Left lung (tissue), 10 donors: ENCODE data around the gene STK24. TPM values are rescaled to one million over a fixed set of nuclear protein-coding genes. Genes with fewer than 3 reads are reported as not detected.
"Not testable (repeated sequence)": the region's sequence is repeated elsewhere in the genome, so short reads cannot be mapped to it uniquely, and the experiment has no call there.

Experiments used
- ATAC-seq: fragments of 200-7000 bp; cut with Tn5 transposase; one replicate; pipeline ENCODE4 v1.9.1; 2020; ENCODE audit warnings: moderate library complexity
- DNase-seq, 4 donors: peaks; one replicate each; pipeline ENCODE4 v3.0.0-alpha.2; 2013 to 2020
- H3K27ac ChIP-seq, 2 donors: fragments of 200-600 bp; sonication (generic) in 1 of 2; one replicate each; pipeline versions ENCODE4 v1.5.0 to v1.8.0; 2020 to 2021
- H3K27me3 ChIP-seq, 2 donors: fragments of 200-600 bp; sonication (generic) in 1 of 2; one replicate each; pipeline versions ENCODE4 v1.5.0 to v1.8.0; 2020 to 2021
- H3K36me3 ChIP-seq, 2 donors: fragments of 200-600 bp; sonication (generic) in 1 of 2; one replicate each; pipeline versions ENCODE4 v1.5.0 to v1.8.0; 2020 to 2021
- H3K4me1 ChIP-seq, 2 donors: fragments of 200-600 bp; one replicate each; pipeline ENCODE4 v1.8.0; 2021
- H3K4me3 ChIP-seq, 2 donors: fragments of 200-600 bp; sonication (generic) in 1 of 2; one replicate each; pipeline versions ENCODE4 v1.5.0 to v1.8.0; 2020 to 2021; ENCODE audit warnings: mild to moderate bottlenecking in 1 of 2
- H3K9me3 ChIP-seq, 2 donors: fragments of 200-600 bp; sonication (generic) in 1 of 2; one replicate each; pipeline versions ENCODE4 v1.5.0 to v1.8.0; 2020 to 2021
- CTCF ChIP-seq, 2 donors: fragments of 200-600 bp; sonication (generic) in 1 of 2; IDR thresholded peaks; one replicate each; pipeline versions ENCODE4 v1.5.0 to v1.8.0; 2021; ENCODE audit warnings: antibody characterized with exemption in 2 of 2
- intact Hi-C, 2 donors: fragments of 100-400 bp; cut with DNase I; formaldehyde crosslinking; loops; one replicate each; pipeline versions ENCODE4 v1.11.2 to v1.14.2; 2022
- polyA plus RNA-seq, 6 donors: library from polyadenylated mRNA; unstranded; fragments of 120-200 nt; gene quantifications; one replicate each; pipeline ENCODE4 v1.2.1, GENCODE V29; 2013; ENCODE audit not compliant: insufficient read length in 6 of 6
- total RNA-seq, 2 donors: library from RNA; stranded (reverse); fragmentation: NEBNext Ultra II Directional; extraction: Animal tissue kit (Norgen Biotek cat#: 25700); gene quantifications; one replicate each; pipeline ENCODE4 v1.2.1, GENCODE V29; 2021
- donor health status: DM: no; HTN: yes; CAD: no.
- donor health status: DM: no; HTN: no; CAD: no.

Gene STK24
- total and polyA plus RNA-seq, 8 donors, result 65.6 to 84.0 (median 75.0) TPM

- Histone ChIP-seq H3K9me3 (no peaks in the 10 kb centered on the region), H3K4me3 (no peak overlapping the region), H3K36me3 (no peaks in the 10 kb centered on the region), H3K27ac (no peak overlapping the region), H3K4me1 (no peaks in the 10 kb centered on the region), H3K27me3 (no peaks in the 10 kb centered on the region)
- intact Hi-C loops, result no loop called here
- DNase-seq (no peak), ATAC-seq (no peak)
- TF ChIP-seq CTCF (IDR thresholded peaks at IDR 0.05), result no peak
Observed at GRCh38 chr13:98619556-98619955, 42.6 kb upstream of the STK24 start.

- H3K27ac ChIP-seq, DNase-seq, ATAC-seq, intact Hi-C loops, H3K27me3 ChIP-seq, H3K9me3 ChIP-seq, H3K36me3 ChIP-seq, H3K4me3 ChIP-seq, H3K4me1 ChIP-seq: not testable (repeated sequence)
Observed at GRCh38 chr13:98615595-98615994, 38.7 kb upstream of the STK24 start.

- no peak for TF ChIP-seq CTCF (IDR thresholded peaks at IDR 0.05)
- no peak for ATAC-seq
Observed at GRCh38 chr13:98613591-98613990, 36.7 kb upstream of the STK24 start.

GRCh38 chr13:98609756-98610155 lies 32.8 kb upstream of the STK24 start:
- no peak for DNase-seq
- Histone ChIP-seq H3K9me3 (no peaks in the 10 kb centered on the region), H3K4me3 (no peak overlapping the region), H3K36me3 (no peaks in the 10 kb centered on the region), H3K27me3 (no peaks in the 10 kb centered on the region), H3K4me1 (no peaks in the 10 kb centered on the region), H3K27ac (no peak overlapping the region)
- intact Hi-C loops, result no loop called here
- no peak for ATAC-seq
- TF ChIP-seq CTCF (IDR thresholded peaks at IDR 0.05), result no peak

More at GRCh38 chr13:98613591-98613990, 36.7 kb upstream of the STK24 start:
- DNase-seq, result no peak
- H3K27ac ChIP-seq, result no peak overlapping the region
- no peaks in the 10 kb centered on the region for H3K4me1 ChIP-seq
- intact Hi-C loops, result no loop called here
- no peak overlapping the region for H3K4me3 ChIP-seq
- no peaks in the 10 kb centered on the region for H3K27me3 ChIP-seq
- no peaks in the 10 kb centered on the region for H3K9me3 ChIP-seq
- H3K36me3 ChIP-seq, result no peaks in the 10 kb centered on the region

- DNase-seq (no peak), ATAC-seq (no peak)
- no peak overlapping the region for H3K4me3 ChIP-seq
- H3K27ac ChIP-seq, result no peak overlapping the region
- H3K9me3 ChIP-seq, result no peaks in the 10 kb centered on the region
- H3K36me3 ChIP-seq, result no peaks in the 10 kb centered on the region
- intact Hi-C loops, result no loop called here
- H3K4me1 ChIP-seq, result no peaks in the 10 kb centered on the region
- TF ChIP-seq CTCF (IDR thresholded peaks at IDR 0.05), result no peak
- H3K27me3 ChIP-seq, result no peaks in the 10 kb centered on the region
Observed at GRCh38 chr13:98606296-98606695, 29.4 kb upstream of the STK24 start.
